ENCODE measurements around the gene PATJ. TPM values are rescaled to one million over a fixed set of nuclear protein-coding genes. Genes with fewer than 3 reads are reported as not detected.

Gene PATJ
- total and polyA plus RNA-seq, 8 donors: 27.6 to 58.8 (median 38.8) TPM

GRCh38 chr1:61953076-61953789, 211.0 kb downstream of the PATJ start:
- Histone ChIP-seq H3K4me1 (no peaks in the 10 kb centered on the region), H3K9me3 (peaks cover 0 to 3% of the 10 kb centered on the region in 2 donors), H3K36me3 (no peaks in the 10 kb centered on the region), H3K4me3 (no peak overlapping the region), H3K27me3 (no peaks in the 10 kb centered on the region), H3K27ac (no peak overlapping the region)
- no peak for TF ChIP-seq CTCF (IDR thresholded peaks at IDR 0.05)
- no peak for ATAC-seq
- intact Hi-C loops (cut with DNase I): no loop called here
- DNase-seq: no peak

- Histone ChIP-seq H3K4me1 (no peaks in the 10 kb centered on the region), H3K27me3 (no peaks in the 10 kb centered on the region), H3K36me3 (no peaks in the 10 kb centered on the region), H3K4me3 (no peak overlapping the region), H3K27ac (no peak overlapping the region), H3K9me3 (no peaks in the 10 kb centered on the region)
- no peak for ATAC-seq
- no peak for TF ChIP-seq CTCF (IDR thresholded peaks at IDR 0.05)
- intact Hi-C loops (cut with DNase I): no loop called here
- no peak for DNase-seq
These were observed 211.5 kb downstream of the PATJ start for GRCh38 chr1:61953790-61954150.

GRCh38 chr1:61955261-61955660, 213.0 kb downstream of the PATJ start:
- ATAC-seq (no peak), DNase-seq (no peak)
- no peaks in the 10 kb centered on the region for H3K27me3 ChIP-seq
- TF ChIP-seq CTCF (IDR thresholded peaks at IDR 0.05): no peak
- no peaks in the 10 kb centered on the region for H3K4me1 ChIP-seq
- no peak overlapping the region for H3K27ac ChIP-seq
- intact Hi-C loops (cut with DNase I): no loop called here
- H3K36me3 ChIP-seq: no peaks in the 10 kb centered on the region
- H3K9me3 ChIP-seq: no peaks in the 10 kb centered on the region
- H3K4me3 ChIP-seq: no peak overlapping the region

- TF ChIP-seq CTCF (IDR thresholded peaks at IDR 0.05): no peak
- Histone ChIP-seq H3K9me3 (no peaks in the 10 kb centered on the region), H3K4me1 (no peaks in the 10 kb centered on the region), H3K4me3 (no peak overlapping the region), H3K27ac (no peak overlapping the region), H3K36me3 (no peaks in the 10 kb centered on the region), H3K27me3 (no peaks in the 10 kb centered on the region)
- intact Hi-C loops (cut with DNase I): no loop called here
- DNase-seq (no peak), ATAC-seq (no peak)
These were observed 213.9 kb downstream of the PATJ start for GRCh38 chr1:61956016-61956645.

GRCh38 chr1:61956784-61957183, 214.5 kb downstream of the PATJ start:
- no peak overlapping the region for H3K4me3 ChIP-seq
- H3K4me1 ChIP-seq: no peaks in the 10 kb centered on the region
- H3K27ac ChIP-seq: no peak overlapping the region
- ATAC-seq (no peak), DNase-seq (no peak)
- H3K27me3 ChIP-seq: no peaks in the 10 kb centered on the region
- intact Hi-C loops (cut with DNase I): no loop called here
- H3K36me3 ChIP-seq: no peaks in the 10 kb centered on the region
- TF ChIP-seq CTCF (IDR thresholded peaks at IDR 0.05): no peak
- no peaks in the 10 kb centered on the region for H3K9me3 ChIP-seq
